SK-N-SH treated with all-trans-retinoic acid at 6 μM for 48 hours (cell line): ENCODE measurements around the gene FHOD1.

Experiments used
- ATAC-seq: fragments of 200-7000 bp; cut with Tn5 transposase; 3 replicates; pipeline ENCODE4 v1.9.1; 2020; ENCODE audit warnings: mild to moderate bottlenecking, moderate library complexity
- ARNTL ChIP-seq: fragments of 450-650 bp; formaldehyde crosslinking; IDR thresholded peaks from 2 replicates; pipeline ENCODE4 v1.5.0; 2020; ENCODE audit warnings: low read depth, mild to moderate bottlenecking, moderate library complexity, borderline replicate concordance
- BACH2 ChIP-seq: fragments of 250-450 bp; sonication (Bioruptor Pico); IDR thresholded peaks from 2 replicates; pipeline ENCODE4 v1.9.0; 2021; ENCODE audit warnings: mild to moderate bottlenecking, borderline replicate concordance
- CSDC2 ChIP-seq: fragments of 250-450 bp; sonication (Bioruptor Pico); IDR thresholded peaks from 2 replicates; pipeline ENCODE4 v1.5.0; 2020; ENCODE audit warnings: mild to moderate bottlenecking, moderate library complexity
- ESRRG ChIP-seq: fragments of 250-450 bp; sonication (Bioruptor Pico); IDR thresholded peaks from 2 replicates; pipeline ENCODE4 v1.6.1; 2021; ENCODE audit warnings: mild to moderate bottlenecking
- GLIS3 ChIP-seq: fragments of 250-450 bp; sonication (Bioruptor Pico); IDR thresholded peaks from 2 replicates; pipeline ENCODE4 v1.5.0; 2020; ENCODE audit warnings: mild to moderate bottlenecking, moderate library complexity
- ISL1 ChIP-seq: fragments of 250-450 bp; sonication (Bioruptor Pico); IDR thresholded peaks from 2 replicates; pipeline ENCODE4 v2.1.2; 2022; ENCODE audit warnings: mild to moderate bottlenecking, moderate library complexity
- OSR1 ChIP-seq: fragments of 250-450 bp; sonication (Bioruptor Pico); IDR thresholded peaks from 2 replicates; pipeline ENCODE4 v1.8.0; 2022; ENCODE audit warnings: moderate library complexity, mild to moderate bottlenecking, inconsistent platforms
- PPARA ChIP-seq: fragments of 250-450 bp; sonication (Bioruptor Pico); IDR thresholded peaks from 2 replicates; pipeline ENCODE4 v1.5.0; 2020; ENCODE audit warnings: mild to moderate bottlenecking, borderline replicate concordance
- RARB ChIP-seq: fragments of 250-450 bp; sonication (Bioruptor Pico); IDR thresholded peaks from 2 replicates; pipeline ENCODE4 v1.8.0; 2021; ENCODE audit warnings: mild to moderate bottlenecking, moderate library complexity
- SNAI2 ChIP-seq: fragments of 250-450 bp; sonication (Bioruptor Pico); IDR thresholded peaks from 2 replicates; pipeline ENCODE4 v1.5.0; 2020; ENCODE audit warnings: mild to moderate bottlenecking, moderate library complexity
- TCF4 ChIP-seq: fragments of 250-450 bp; sonication (Bioruptor Pico); IDR thresholded peaks from 2 replicates; pipeline ENCODE4 v1.8.0; 2021; ENCODE audit warnings: mild to moderate bottlenecking, moderate library complexity, borderline replicate concordance
- ZC3H10 ChIP-seq: fragments of 250-450 bp; sonication (Bioruptor Pico); IDR thresholded peaks from 2 replicates; pipeline ENCODE4 v1.5.1; 2021; ENCODE audit warnings: mild to moderate bottlenecking, moderate library complexity
- ZFP3 ChIP-seq: fragments of 250-450 bp; sonication (Bioruptor Pico); IDR thresholded peaks from 2 replicates; pipeline ENCODE4 v1.5.0; 2020; ENCODE audit warnings: mild to moderate bottlenecking, moderate library complexity
- ZFP30 ChIP-seq: fragments of 450-650 bp; formaldehyde crosslinking; IDR thresholded peaks from 2 replicates; pipeline ENCODE4 v1.5.0; 2022; ENCODE audit warnings: mild to moderate bottlenecking, moderate library complexity
- ZNF565 ChIP-seq: fragments of 450-650 bp; formaldehyde crosslinking; conservative IDR thresholded peaks from 2 replicates; pipeline ENCODE4 v1.5.0; 2020; ENCODE audit warnings: low read depth, mild to moderate bottlenecking, moderate library complexity
- ZNF70 ChIP-seq: fragments of 450-650 bp; formaldehyde crosslinking; IDR thresholded peaks from 2 replicates; pipeline ENCODE4 v1.5.0; 2020; ENCODE audit warnings: mild to moderate bottlenecking, moderate library complexity
- TF ChIP-seq, protein P1 (sequence below): fragments of 250-450 bp; sonication (Bioruptor Pico); IDR thresholded peaks from 2 replicates; pipeline ENCODE4 v1.8.0; 2021; ENCODE audit warnings: low read depth, mild to moderate bottlenecking, moderate library complexity, borderline replicate concordance
- TF ChIP-seq, protein P2 (sequence below): fragments of 250-450 bp; sonication (Bioruptor Pico); IDR thresholded peaks from 2 replicates; pipeline ENCODE4 v1.8.0; 2020; ENCODE audit warnings: mild to moderate bottlenecking, moderate library complexity, borderline replicate concordance
- TF ChIP-seq, protein P3 (sequence below): fragments of 250-450 bp; sonication (Bioruptor Pico); IDR thresholded peaks from 2 replicates; pipeline ENCODE4 v1.5.1; 2021; ENCODE audit warnings: mild to moderate bottlenecking, moderate library complexity
- TF ChIP-seq, protein P4 (sequence below): fragments of 250-450 bp; sonication (Bioruptor Pico); IDR thresholded peaks from 2 replicates; pipeline ENCODE4 v1.5.1; 2020; ENCODE audit warnings: low read depth, mild to moderate bottlenecking, moderate library complexity

FHOD1 gene

DNA sequence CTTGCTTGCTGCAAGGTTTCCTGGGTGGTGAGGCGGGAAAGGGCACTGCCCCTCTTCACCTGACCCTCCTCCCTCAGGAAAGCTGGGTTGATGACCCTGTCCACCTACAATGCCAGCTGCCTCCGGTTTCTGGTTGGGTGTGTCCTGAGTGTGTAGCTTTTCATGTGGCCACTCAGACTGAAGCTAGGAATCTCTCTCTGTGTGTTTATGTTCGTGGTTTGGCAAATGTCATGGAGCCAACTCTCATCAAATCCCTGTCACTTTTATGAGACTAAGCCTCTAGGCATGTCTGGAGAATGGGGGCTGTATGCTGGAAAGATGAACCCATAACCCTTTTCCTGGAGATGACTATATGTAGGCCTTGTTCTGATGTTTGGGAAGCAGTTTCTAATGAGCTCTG is 49.1 kb upstream of the FHOD1 start (continued):
- TF ChIP-seq, protein P1, sequence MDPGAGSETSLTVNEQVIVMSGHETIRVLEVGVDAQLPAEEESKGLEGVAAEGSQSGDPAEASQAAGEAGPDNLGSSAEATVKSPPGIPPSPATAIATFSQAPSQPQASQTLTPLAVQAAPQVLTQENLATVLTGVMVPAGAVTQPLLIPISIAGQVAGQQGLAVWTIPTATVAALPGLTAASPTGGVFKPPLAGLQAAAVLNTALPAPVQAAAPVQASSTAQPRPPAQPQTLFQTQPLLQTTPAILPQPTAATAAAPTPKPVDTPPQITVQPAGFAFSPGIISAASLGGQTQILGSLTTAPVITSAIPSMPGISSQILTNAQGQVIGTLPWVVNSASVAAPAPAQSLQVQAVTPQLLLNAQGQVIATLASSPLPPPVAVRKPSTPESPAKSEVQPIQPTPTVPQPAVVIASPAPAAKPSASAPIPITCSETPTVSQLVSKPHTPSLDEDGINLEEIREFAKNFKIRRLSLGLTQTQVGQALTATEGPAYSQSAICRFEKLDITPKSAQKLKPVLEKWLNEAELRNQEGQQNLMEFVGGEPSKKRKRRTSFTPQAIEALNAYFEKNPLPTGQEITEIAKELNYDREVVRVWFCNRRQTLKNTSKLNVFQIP (CRISPR knock-in tag) = no peak
- no peak for TF ChIP-seq ZC3H10 (CRISPR knock-in tag)
- TF ChIP-seq ARNTL (CRISPR knock-in tag) = no peak

DNA sequence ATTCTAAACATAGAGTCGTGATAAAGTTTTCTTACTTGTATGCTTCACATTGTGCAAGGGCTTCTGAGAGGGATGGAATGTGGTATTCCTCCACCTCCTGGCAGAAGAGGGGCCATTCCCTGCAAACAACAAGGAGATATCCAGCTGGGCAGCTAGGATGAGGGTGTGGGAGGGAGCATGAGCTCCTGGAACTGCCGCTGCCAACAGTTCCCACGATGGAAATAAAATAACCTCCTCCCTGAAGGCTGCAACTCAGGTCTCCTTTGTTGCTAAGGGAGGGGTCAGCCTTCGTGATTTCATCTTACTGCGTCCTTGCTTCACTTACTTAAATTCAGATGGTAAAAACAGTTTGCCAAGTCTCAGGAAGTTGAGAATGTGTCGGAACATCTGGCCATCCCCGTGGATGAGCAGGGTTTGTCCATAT is 47.7 kb upstream of the FHOD1 start:
- TF ChIP-seq PPARA (CRISPR knock-in tag) (no peak), RARB (no peak), GLIS3 (CRISPR knock-in tag) (no peak), ISL1 (CRISPR knock-in tag) (no peak), TCF4 (CRISPR knock-in tag) (no peak), ZFP30 (no peak), BACH2 (CRISPR knock-in tag) (no peak), ESRRG (CRISPR knock-in tag) (no peak), ZFP3 (CRISPR knock-in tag) (no peak), CSDC2 (CRISPR knock-in tag) (no peak)
- TF ChIP-seq, protein P2, sequence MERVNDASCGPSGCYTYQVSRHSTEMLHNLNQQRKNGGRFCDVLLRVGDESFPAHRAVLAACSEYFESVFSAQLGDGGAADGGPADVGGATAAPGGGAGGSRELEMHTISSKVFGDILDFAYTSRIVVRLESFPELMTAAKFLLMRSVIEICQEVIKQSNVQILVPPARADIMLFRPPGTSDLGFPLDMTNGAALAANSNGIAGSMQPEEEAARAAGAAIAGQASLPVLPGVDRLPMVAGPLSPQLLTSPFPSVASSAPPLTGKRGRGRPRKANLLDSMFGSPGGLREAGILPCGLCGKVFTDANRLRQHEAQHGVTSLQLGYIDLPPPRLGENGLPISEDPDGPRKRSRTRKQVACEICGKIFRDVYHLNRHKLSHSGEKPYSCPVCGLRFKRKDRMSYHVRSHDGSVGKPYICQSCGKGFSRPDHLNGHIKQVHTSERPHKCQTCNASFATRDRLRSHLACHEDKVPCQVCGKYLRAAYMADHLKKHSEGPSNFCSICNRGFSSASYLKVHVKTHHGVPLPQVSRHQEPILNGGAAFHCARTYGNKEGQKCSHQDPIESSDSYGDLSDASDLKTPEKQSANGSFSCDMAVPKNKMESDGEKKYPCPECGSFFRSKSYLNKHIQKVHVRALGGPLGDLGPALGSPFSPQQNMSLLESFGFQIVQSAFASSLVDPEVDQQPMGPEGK = no peak
- TF ChIP-seq, protein P1 (CRISPR knock-in tag) = no peak
- TF ChIP-seq, protein P3, sequence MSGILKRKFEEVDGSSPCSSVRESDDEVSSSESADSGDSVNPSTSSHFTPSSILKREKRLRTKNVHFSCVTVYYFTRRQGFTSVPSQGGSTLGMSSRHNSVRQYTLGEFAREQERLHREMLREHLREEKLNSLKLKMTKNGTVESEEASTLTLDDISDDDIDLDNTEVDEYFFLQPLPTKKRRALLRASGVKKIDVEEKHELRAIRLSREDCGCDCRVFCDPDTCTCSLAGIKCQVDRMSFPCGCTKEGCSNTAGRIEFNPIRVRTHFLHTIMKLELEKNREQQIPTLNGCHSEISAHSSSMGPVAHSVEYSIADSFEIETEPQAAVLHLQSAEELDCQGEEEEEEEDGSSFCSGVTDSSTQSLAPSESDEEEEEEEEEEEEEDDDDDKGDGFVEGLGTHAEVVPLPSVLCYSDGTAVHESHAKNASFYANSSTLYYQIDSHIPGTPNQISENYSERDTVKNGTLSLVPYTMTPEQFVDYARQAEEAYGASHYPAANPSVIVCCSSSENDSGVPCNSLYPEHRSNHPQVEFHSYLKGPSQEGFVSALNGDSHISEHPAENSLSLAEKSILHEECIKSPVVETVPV (CRISPR knock-in tag) = no peak
- ATAC-seq = no peak

DNA sequence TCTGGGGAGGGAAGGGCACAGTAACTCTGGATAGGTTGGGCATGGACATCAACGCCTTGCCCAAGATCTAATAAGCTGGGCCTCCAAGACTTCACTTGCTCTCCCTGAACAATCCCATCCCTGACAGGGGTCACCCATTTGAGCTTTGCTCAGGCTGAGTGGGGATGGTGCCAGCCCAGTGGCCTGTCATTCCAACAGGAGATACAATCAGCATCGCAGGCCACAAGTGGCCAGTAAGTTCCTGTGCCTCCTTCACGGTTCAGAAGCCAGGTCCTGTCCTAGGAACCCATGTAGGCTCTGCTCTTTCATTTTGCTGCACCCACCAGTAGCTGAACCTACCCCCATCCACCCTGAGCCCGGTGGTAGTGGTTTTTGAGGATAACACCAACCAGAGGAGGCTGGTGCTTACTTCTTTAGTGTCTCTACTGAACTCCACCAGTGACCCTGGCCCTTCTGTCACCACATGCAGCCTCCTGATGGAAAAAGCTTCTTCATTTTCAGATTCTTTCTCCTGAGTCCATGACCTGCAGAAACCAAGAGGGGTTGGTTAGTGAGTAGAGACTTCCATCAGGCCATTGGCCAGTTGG is 47.0 kb upstream of the FHOD1 start:
- no peak for ATAC-seq
- no peak for TF ChIP-seq TCF4 (CRISPR knock-in tag)
- TF ChIP-seq, protein P1 (CRISPR knock-in tag) = no peak
- no peak for TF ChIP-seq ZFP30
- no peak for TF ChIP-seq SNAI2
- TF ChIP-seq, protein P3 (CRISPR knock-in tag) = no peak
- TF ChIP-seq OSR1 = no peak
- TF ChIP-seq GLIS3 (CRISPR knock-in tag) = no peak
- no peak for TF ChIP-seq BACH2 (CRISPR knock-in tag)
- TF ChIP-seq ZNF70 (CRISPR knock-in tag) = no peak
- TF ChIP-seq ISL1 (CRISPR knock-in tag) = no peak
- no peak for TF ChIP-seq ZC3H10 (CRISPR knock-in tag)
- no peak for TF ChIP-seq CSDC2 (CRISPR knock-in tag)
- no peak for TF ChIP-seq ZNF565 (CRISPR knock-in tag)
- no peak for TF ChIP-seq ARNTL (CRISPR knock-in tag)
- TF ChIP-seq, protein P4, sequence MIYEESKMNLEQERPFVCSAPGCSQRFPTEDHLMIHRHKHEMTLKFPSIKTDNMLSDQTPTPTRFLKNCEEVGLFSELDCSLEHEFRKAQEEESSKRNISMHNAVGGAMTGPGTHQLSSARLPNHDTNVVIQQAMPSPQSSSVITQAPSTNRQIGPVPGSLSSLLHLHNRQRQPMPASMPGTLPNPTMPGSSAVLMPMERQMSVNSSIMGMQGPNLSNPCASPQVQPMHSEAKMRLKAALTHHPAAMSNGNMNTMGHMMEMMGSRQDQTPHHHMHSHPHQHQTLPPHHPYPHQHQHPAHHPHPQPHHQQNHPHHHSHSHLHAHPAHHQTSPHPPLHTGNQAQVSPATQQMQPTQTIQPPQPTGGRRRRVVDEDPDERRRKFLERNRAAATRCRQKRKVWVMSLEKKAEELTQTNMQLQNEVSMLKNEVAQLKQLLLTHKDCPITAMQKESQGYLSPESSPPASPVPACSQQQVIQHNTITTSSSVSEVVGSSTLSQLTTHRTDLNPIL (CRISPR knock-in tag) = no peak
- TF ChIP-seq, all 23 proteins: peak for 0
